ENCODE results near the gene DMXL1. TPM values are rescaled to one million over a fixed set of nuclear protein-coding genes. Genes with fewer than 3 reads are reported as not detected.

The DMXL1 gene
- total and polyA plus RNA-seq, 7 donors, result 6.7 to 106 (median 50.8) TPM

GRCh38 chr5:119022773-119023172, 48.1 kb upstream of the DMXL1 start:
- Histone ChIP-seq H3K4me3 (no peak overlapping the region), H3K9me3 (peaks cover 0 to 5% (median 2%) of the 10 kb centered on the region in 4 donors), H3K27me3 (no peaks in the 10 kb centered on the region), H3K36me3 (no peaks in the 10 kb centered on the region), H3K4me1 (no peaks in the 10 kb centered on the region), H3K27ac (no peak overlapping the region)
- TF ChIP-seq POLR2AphosphoS5 (IDR thresholded peaks at IDR 0.05), result no peak
- TF ChIP-seq POLR2A (IDR thresholded peaks at IDR 0.05), result no peak
- no peak for TF ChIP-seq EP300 (IDR thresholded peaks at IDR 0.05)
- TF ChIP-seq, protein P1, sequence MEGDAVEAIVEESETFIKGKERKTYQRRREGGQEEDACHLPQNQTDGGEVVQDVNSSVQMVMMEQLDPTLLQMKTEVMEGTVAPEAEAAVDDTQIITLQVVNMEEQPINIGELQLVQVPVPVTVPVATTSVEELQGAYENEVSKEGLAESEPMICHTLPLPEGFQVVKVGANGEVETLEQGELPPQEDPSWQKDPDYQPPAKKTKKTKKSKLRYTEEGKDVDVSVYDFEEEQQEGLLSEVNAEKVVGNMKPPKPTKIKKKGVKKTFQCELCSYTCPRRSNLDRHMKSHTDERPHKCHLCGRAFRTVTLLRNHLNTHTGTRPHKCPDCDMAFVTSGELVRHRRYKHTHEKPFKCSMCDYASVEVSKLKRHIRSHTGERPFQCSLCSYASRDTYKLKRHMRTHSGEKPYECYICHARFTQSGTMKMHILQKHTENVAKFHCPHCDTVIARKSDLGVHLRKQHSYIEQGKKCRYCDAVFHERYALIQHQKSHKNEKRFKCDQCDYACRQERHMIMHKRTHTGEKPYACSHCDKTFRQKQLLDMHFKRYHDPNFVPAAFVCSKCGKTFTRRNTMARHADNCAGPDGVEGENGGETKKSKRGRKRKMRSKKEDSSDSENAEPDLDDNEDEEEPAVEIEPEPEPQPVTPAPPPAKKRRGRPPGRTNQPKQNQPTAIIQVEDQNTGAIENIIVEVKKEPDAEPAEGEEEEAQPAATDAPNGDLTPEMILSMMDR (IDR thresholded peaks at IDR 0.05), result no peak
- 7 to 37% methylated on average over 1 of the region's 1 CpG for WGBS, 2 donors
- intact Hi-C loops (cut with DNase I), result no loop called here
- no peak for DNase-seq

DNA sequence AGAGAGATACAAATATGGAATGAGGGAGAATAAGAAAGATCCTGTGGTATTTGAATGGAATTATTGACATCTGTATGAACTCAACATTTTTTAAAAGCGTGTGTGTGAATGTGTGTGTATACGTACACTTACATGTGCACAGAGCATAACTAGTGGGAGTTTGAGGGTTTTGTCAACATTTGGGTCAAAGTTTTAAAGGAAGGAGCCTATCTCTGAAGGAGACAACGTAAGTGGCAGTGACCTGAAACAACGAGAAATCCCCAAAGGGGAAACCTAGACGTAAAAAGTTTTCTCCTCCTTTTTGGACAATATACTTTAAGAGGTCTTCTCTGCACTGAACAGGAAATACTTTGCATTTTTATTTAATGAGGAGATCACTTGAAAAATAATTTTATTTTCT, 42.3 kb upstream of the DMXL1 start:
- intact Hi-C loops (cut with DNase I), result no loop called here
- no peak for DNase-seq
- H3K36me3 ChIP-seq, result no peaks in the 10 kb centered on the region
- H3K27ac ChIP-seq, result no peak overlapping the region
- TF ChIP-seq, protein P1 (IDR thresholded peaks at IDR 0.05), result no peak
- TF ChIP-seq POLR2AphosphoS5 (IDR thresholded peaks at IDR 0.05), result no peak
- no peak for TF ChIP-seq POLR2A (IDR thresholded peaks at IDR 0.05)
- no peak for TF ChIP-seq EP300 (IDR thresholded peaks at IDR 0.05)
- no peak overlapping the region for H3K4me3 ChIP-seq
- H3K4me1 ChIP-seq, result no peaks in the 10 kb centered on the region
- peaks cover 0 to 5% (median 2%) of the 10 kb centered on the region in 4 donors for H3K9me3 ChIP-seq
- 70 to 91% methylated on average over 5 of the region's 5 CpGs for WGBS, 2 donors
- no peaks in the 10 kb centered on the region for H3K27me3 ChIP-seq

DNA sequence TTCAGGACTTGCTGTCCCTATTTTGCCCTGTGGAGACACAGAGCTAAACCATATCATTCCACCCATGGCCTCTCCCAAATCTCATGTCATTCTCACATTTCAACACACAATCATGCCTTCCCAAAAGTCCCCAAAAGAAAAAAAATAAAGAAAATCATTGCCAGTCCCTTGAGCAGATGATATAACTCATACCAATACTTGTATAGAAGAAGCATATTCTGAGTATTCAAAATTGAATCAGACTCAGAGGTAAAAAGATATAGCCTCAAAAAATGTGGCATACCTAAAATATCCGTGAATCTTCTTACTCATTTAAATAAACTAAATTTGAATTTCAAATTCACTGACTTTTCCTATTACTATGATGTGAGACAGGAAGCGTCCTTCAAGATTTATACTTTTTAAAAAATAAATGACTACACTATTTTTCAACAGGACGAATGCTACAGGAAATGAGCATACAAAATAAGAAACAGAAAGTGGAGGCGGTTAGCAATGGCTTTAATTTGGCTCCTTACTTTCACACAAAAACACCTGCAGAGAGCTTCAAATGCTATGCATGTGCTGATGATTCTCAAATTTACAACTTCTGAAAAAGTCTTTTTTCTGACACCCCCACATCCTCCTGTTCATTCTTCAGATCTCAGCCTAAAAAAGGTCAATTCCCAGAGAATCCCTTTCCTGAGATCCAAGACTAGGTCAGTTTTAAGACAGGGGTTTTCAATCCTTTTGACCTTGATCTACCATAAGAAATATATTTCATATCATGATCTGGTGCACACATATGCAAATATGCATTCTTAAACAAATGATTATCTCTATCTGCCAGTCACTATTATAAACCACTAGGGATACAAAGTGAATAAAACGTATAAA, 39.6 kb upstream of the DMXL1 start:
- intact Hi-C loops (cut with DNase I), result no loop called here
- no peaks in the 10 kb centered on the region for H3K4me1 ChIP-seq
- no peak overlapping the region for H3K27ac ChIP-seq
- H3K4me3 ChIP-seq, result no peak overlapping the region
- TF ChIP-seq, protein P1 (IDR thresholded peaks at IDR 0.05), result no peak
- TF ChIP-seq EP300 (IDR thresholded peaks at IDR 0.05) (no peak), POLR2A (IDR thresholded peaks at IDR 0.05) (no peak), POLR2AphosphoS5 (IDR thresholded peaks at IDR 0.05) (no peak)
- 50 to 82% methylated on average over 5 of the region's 5 CpGs for WGBS, 2 donors
- H3K9me3 ChIP-seq, result no peaks in the 10 kb centered on the region
- DNase-seq, result no peak
- H3K27me3 ChIP-seq, result no peaks in the 10 kb centered on the region
- H3K36me3 ChIP-seq, result no peaks in the 10 kb centered on the region

GRCh38 chr5:119031905-119032304, 39.0 kb upstream of the DMXL1 start:
- TF ChIP-seq POLR2AphosphoS5 (IDR thresholded peaks at IDR 0.05), result no peak
- TF ChIP-seq, protein P1 (IDR thresholded peaks at IDR 0.05), result no peak
- TF ChIP-seq POLR2A (IDR thresholded peaks at IDR 0.05), result no peak
- no peak for TF ChIP-seq EP300 (IDR thresholded peaks at IDR 0.05)
- no peak for DNase-seq
- Histone ChIP-seq H3K27me3 (no peaks in the 10 kb centered on the region), H3K27ac (no peak overlapping the region), H3K36me3 (no peaks in the 10 kb centered on the region), H3K4me1 (no peaks in the 10 kb centered on the region), H3K4me3 (no peak overlapping the region), H3K9me3 (no peaks in the 10 kb centered on the region)
- intact Hi-C loops (cut with DNase I), result no loop called here
- WGBS, 2 donors, result 73 to 87% methylated on average over 4 of the region's 4 CpGs
